Mesenchymal stem cell (in vitro differentiated cells and primary cell): ENCODE results near the gene WSCD1.

Source experiments
- DNase-seq: peaks from one replicate; pipeline ENCODE4 v3.0.0-alpha.2; 2013
- H2AFZ ChIP-seq: one replicate; pipeline ENCODE4 v1.6.1; 2013; ENCODE audit warnings: low read depth, mild to moderate bottlenecking, control low read depth, inconsistent platforms, low read length, moderate library complexity
- H2AK5ac ChIP-seq: 2 replicates; pipeline ENCODE4 v1.6.1; 2013; ENCODE audit warnings: low read length, moderate library complexity, mild to moderate bottlenecking, inconsistent platforms; ENCODE audit not compliant: severe bottlenecking
- H2BK120ac ChIP-seq: one replicate; pipeline ENCODE4 v1.6.1; 2013; ENCODE audit warnings: low read depth, mild to moderate bottlenecking, inconsistent platforms, low read length, moderate library complexity
- H2BK12ac ChIP-seq, 2 experiments: one replicate each; pipeline ENCODE4 v1.6.1; 2013; ENCODE audit warnings: inconsistent platforms in 2 of 2, low read length in 2 of 2, mild to moderate bottlenecking in 2 of 2, moderate library complexity in 2 of 2, control low read depth in 1 of 2
- H2BK15ac ChIP-seq: one replicate; pipeline ENCODE4 v1.6.1; 2013; ENCODE audit warnings: mild to moderate bottlenecking, low read depth, inconsistent platforms; ENCODE audit not compliant: poor library complexity, severe bottlenecking
- H2BK5ac ChIP-seq: 2 replicates; pipeline ENCODE4 v1.6.1; 2013; ENCODE audit warnings: low read depth, mild to moderate bottlenecking, low read length, control low read depth, inconsistent platforms; ENCODE audit not compliant: poor library complexity, severe bottlenecking
- H3K14ac ChIP-seq, 2 experiments: one replicate each; pipeline ENCODE4 v1.6.1; 2013; ENCODE audit warnings: inconsistent platforms in 2 of 2, low read length in 2 of 2, control low read depth in 1 of 2, mild to moderate bottlenecking in 1 of 2, moderate library complexity in 1 of 2
- H3K18ac ChIP-seq, 2 experiments: one replicate each; pipeline ENCODE4 v1.6.1; 2013; ENCODE audit warnings: inconsistent platforms in 2 of 2, low read length in 2 of 2, control low read depth in 1 of 2, low read depth in 1 of 2, mild to moderate bottlenecking in 1 of 2
- H3K23ac ChIP-seq, 2 experiments: one replicate each; pipeline ENCODE4 v1.6.1; 2013; ENCODE audit warnings: inconsistent platforms in 2 of 2, low read length in 2 of 2, mild to moderate bottlenecking in 2 of 2, moderate library complexity in 2 of 2, control low read depth in 1 of 2
- H3K27ac ChIP-seq: 2 replicates; pipeline ENCODE4 v1.5.1; 2013; ENCODE audit warnings: mild to moderate bottlenecking, moderate library complexity, low read length, control low read depth, inconsistent platforms; ENCODE audit not compliant: poor library complexity, severe bottlenecking
- H3K27me3 ChIP-seq, 2 experiments: 2 replicates each; pipeline versions ENCODE4 v1.6.1 to v1.7.0; 2013; ENCODE audit warnings: low read length in 2 of 2, mild to moderate bottlenecking in 2 of 2, moderate library complexity in 2 of 2, control low read depth in 1 of 2, inconsistent platforms in 1 of 2; ENCODE audit not compliant: control insufficient read depth in 1 of 2, insufficient read depth in 1 of 2
- H3K36me3 ChIP-seq, 2 experiments: 2 replicates each; pipeline versions ENCODE4 v1.6.1 to v1.7.0; 2013; ENCODE audit warnings: low read length in 2 of 2, control low read depth in 1 of 2, inconsistent platforms in 1 of 2, low read depth in 1 of 2, mild to moderate bottlenecking in 1 of 2; ENCODE audit not compliant: insufficient read depth in 2 of 2, control insufficient read depth in 1 of 2
- H3K4ac ChIP-seq, 2 experiments: one replicate each; pipeline ENCODE4 v1.6.1; 2013; ENCODE audit warnings: inconsistent platforms in 2 of 2, low read length in 2 of 2, mild to moderate bottlenecking in 2 of 2, moderate library complexity in 2 of 2, control low read depth in 1 of 2, low read depth in 1 of 2
- H3K4me1 ChIP-seq: 2 replicates; pipeline ENCODE4 v1.6.1; 2013; ENCODE audit warnings: low read depth, low read length, control low read depth; ENCODE audit not compliant: control insufficient read depth, insufficient read depth
- H3K4me2 ChIP-seq: 2 replicates; pipeline ENCODE4 v1.6.1; 2013; ENCODE audit warnings: low read length, mild to moderate bottlenecking, inconsistent platforms; ENCODE audit not compliant: poor library complexity, severe bottlenecking
- H3K4me3 ChIP-seq, 2 experiments: 2 replicates each; pipeline versions ENCODE4 v1.5.1 to v1.7.0; 2013; ENCODE audit warnings: low read length in 2 of 2, mild to moderate bottlenecking in 2 of 2, control low read depth in 1 of 2, low read depth in 1 of 2; ENCODE audit not compliant: insufficient read depth in 1 of 2
- H3K79me1 ChIP-seq: replicated peaks from 2 replicates; pipeline ENCODE4 v1.6.1; 2013; ENCODE audit warnings: mild to moderate bottlenecking, control low read depth, low read length, inconsistent platforms; ENCODE audit not compliant: poor library complexity, severe bottlenecking
- H3K9ac ChIP-seq: 2 replicates; pipeline ENCODE4 v1.7.0; 2013; ENCODE audit warnings: mild to moderate bottlenecking, low read length, moderate library complexity
- H3K9me3 ChIP-seq: 2 replicates; pipeline ENCODE4 v1.7.0; 2013; ENCODE audit warnings: mild to moderate bottlenecking, low read length; ENCODE audit not compliant: control insufficient read depth
- H4K8ac ChIP-seq: one replicate; pipeline ENCODE4 v1.6.1; 2013; ENCODE audit warnings: inconsistent platforms, mild to moderate bottlenecking, low read length, moderate library complexity
- H4K91ac ChIP-seq: one replicate; pipeline ENCODE4 v1.6.1; 2013; ENCODE audit warnings: mild to moderate bottlenecking, low read length, inconsistent platforms
- WGBS: methylation state at CpG from one replicate; pipeline ENCODE4 v1.1.7; 2013; ENCODE audit warnings: mixed read lengths; 5-methylcytosine and 5-hydroxymethylcytosine counted together

WSCD1 gene

GRCh38 chr17:6172642-6173330 lies 102.6 kb downstream of the WSCD1 start:
- H3K4ac ChIP-seq = no peak overlapping the region
- H2AFZ ChIP-seq = no peak overlapping the region
- peaks cover 0 to 65% of the 10 kb centered on the region in 2 experiments for H3K27me3 ChIP-seq
- no peak overlapping the region for H3K27ac ChIP-seq
- no peak overlapping the region for H3K23ac ChIP-seq
- H3K4me3 ChIP-seq = no peak overlapping the region
- no peaks in the 10 kb centered on the region for H3K4me1 ChIP-seq
- H3K14ac ChIP-seq = no peak overlapping the region
- WGBS = 72% methylated on average over 9 of the region's 9 CpGs
- H4K8ac ChIP-seq = no peak overlapping the region
- no peak overlapping the region for H4K91ac ChIP-seq
- no peaks in the 10 kb centered on the region for H3K79me1 ChIP-seq
- H2BK15ac ChIP-seq = no peak overlapping the region
- H2BK120ac ChIP-seq = no peak overlapping the region
- no peaks in the 10 kb centered on the region for H3K9me3 ChIP-seq
- no peak overlapping the region for H3K9ac ChIP-seq
- H3K18ac ChIP-seq = no peak overlapping the region
- H2BK12ac ChIP-seq = no peak overlapping the region
- H3K36me3 ChIP-seq = no peaks in the 10 kb centered on the region
- no peak overlapping the region for H2BK5ac ChIP-seq
- H3K4me2 ChIP-seq = no peak overlapping the region
- no peak for DNase-seq
- H2AK5ac ChIP-seq = no peak overlapping the region

- H2BK15ac ChIP-seq = no peak overlapping the region
- no peaks in the 10 kb centered on the region for H3K79me1 ChIP-seq
- no peaks in the 10 kb centered on the region for H3K36me3 ChIP-seq
- H3K18ac ChIP-seq = no peak overlapping the region
- H3K23ac ChIP-seq = no peak overlapping the region
- no peak overlapping the region for H2BK12ac ChIP-seq
- no peak overlapping the region for H3K4me2 ChIP-seq
- no peak overlapping the region for H2AK5ac ChIP-seq
- H3K4me1 ChIP-seq = peaks cover 1% of the 10 kb centered on the region
- H4K91ac ChIP-seq = no peak overlapping the region
- no peak overlapping the region for H3K14ac ChIP-seq
- H3K9me3 ChIP-seq = no peaks in the 10 kb centered on the region
- H3K9ac ChIP-seq = no peak overlapping the region
- no peak overlapping the region for H2AFZ ChIP-seq
- no peak overlapping the region for H3K27ac ChIP-seq
- H3K4me3 ChIP-seq = no peak overlapping the region
- no peak for DNase-seq
- no peak overlapping the region for H4K8ac ChIP-seq
- 47% methylated on average over 2 of the region's 2 CpGs for WGBS
- H3K27me3 ChIP-seq = peaks cover 0 to 62% of the 10 kb centered on the region in 2 experiments
- no peak overlapping the region for H2BK120ac ChIP-seq
- H2BK5ac ChIP-seq = no peak overlapping the region
- no peak overlapping the region for H3K4ac ChIP-seq
Measured at GRCh38 chr17:6173653-6174052, 103.5 kb downstream of the WSCD1 start.
